ENCODE measurements around the gene ARHGAP15.

Gene ARHGAP15

GRCh38 chr2:143463719-143464118 is 334.5 kb downstream of the ARHGAP15 start:
- DNase-seq (ENCODE audit: low read depth, low spot score), result no peak
- no peaks in the 10 kb centered on the region for H3K27me3 ChIP-seq (ENCODE audit: insufficient read depth, insufficient read length)
- TF ChIP-seq YY1 (IDR thresholded peaks at IDR 0.05; ENCODE audit: insufficient read depth, insufficient read length) (no peak), SUZ12 (IDR thresholded peaks at IDR 0.05; ENCODE audit: extremely low read depth, insufficient read depth, insufficient read length) (no peak), ZNF274 (IDR thresholded peaks at IDR 0.05; ENCODE audit: low read depth, low read length) (no peak)
- H3K4me3 ChIP-seq (ENCODE audit: insufficient read length, low read depth), result no peak overlapping the region
- H3K4me1 ChIP-seq (ENCODE audit: insufficient read depth, insufficient read length), result no peaks in the 10 kb centered on the region
- H3K36me3 ChIP-seq (ENCODE audit: insufficient read depth, insufficient read length, low read length), result no peaks in the 10 kb centered on the region
- no peaks in the 10 kb centered on the region for H3K9me3 ChIP-seq (ENCODE audit: insufficient read depth, low read length)
- no peak overlapping the region for H3K9ac ChIP-seq (ENCODE audit: insufficient read length, low read depth)

- Histone ChIP-seq H3K4me3 (ENCODE audit: insufficient read length, low read depth) (no peak overlapping the region), H3K36me3 (ENCODE audit: insufficient read depth, insufficient read length, low read length) (no peaks in the 10 kb centered on the region), H3K9ac (ENCODE audit: insufficient read length, low read depth) (no peak overlapping the region), H3K4me1 (ENCODE audit: insufficient read depth, insufficient read length) (no peaks in the 10 kb centered on the region), H3K27me3 (ENCODE audit: insufficient read depth, insufficient read length) (no peaks in the 10 kb centered on the region), H3K9me3 (ENCODE audit: insufficient read depth, low read length) (no peaks in the 10 kb centered on the region)
- no peak for TF ChIP-seq YY1 (IDR thresholded peaks at IDR 0.05; ENCODE audit: insufficient read depth, insufficient read length)
- TF ChIP-seq SUZ12 (IDR thresholded peaks at IDR 0.05; ENCODE audit: extremely low read depth, insufficient read depth, insufficient read length), result no peak
- DNase-seq (ENCODE audit: low read depth, low spot score), result no peak
Observed at GRCh38 chr2:143466391-143466790, 337.2 kb downstream of the ARHGAP15 start.

GRCh38 chr2:143467011-143467410 is 337.8 kb downstream of the ARHGAP15 start:
- no peak overlapping the region for H3K4me3 ChIP-seq (ENCODE audit: insufficient read length, low read depth)
- no peaks in the 10 kb centered on the region for H3K36me3 ChIP-seq (ENCODE audit: insufficient read depth, insufficient read length, low read length)
- no peak for TF ChIP-seq SUZ12 (IDR thresholded peaks at IDR 0.05; ENCODE audit: extremely low read depth, insufficient read depth, insufficient read length)
- no peak for TF ChIP-seq ZNF274 (IDR thresholded peaks at IDR 0.05; ENCODE audit: low read depth, low read length)
- TF ChIP-seq YY1 (IDR thresholded peaks at IDR 0.05; ENCODE audit: insufficient read depth, insufficient read length), result no peak

GRCh38 chr2:143468341-143468888 is 339.2 kb downstream of the ARHGAP15 start:
- DNase-seq (ENCODE audit: low read depth, low spot score), result no peak
- no peak overlapping the region for H3K4me3 ChIP-seq (ENCODE audit: insufficient read length, low read depth)
- H3K27me3 ChIP-seq (ENCODE audit: insufficient read depth, insufficient read length), result no peaks in the 10 kb centered on the region
- no peaks in the 10 kb centered on the region for H3K9me3 ChIP-seq (ENCODE audit: insufficient read depth, low read length)
- TF ChIP-seq SUZ12 (IDR thresholded peaks at IDR 0.05; ENCODE audit: extremely low read depth, insufficient read depth, insufficient read length), result no peak
- no peak for TF ChIP-seq YY1 (IDR thresholded peaks at IDR 0.05; ENCODE audit: insufficient read depth, insufficient read length)
- no peak for TF ChIP-seq ZNF274 (IDR thresholded peaks at IDR 0.05; ENCODE audit: low read depth, low read length)
- no peaks in the 10 kb centered on the region for H3K36me3 ChIP-seq (ENCODE audit: insufficient read depth, insufficient read length, low read length)
- H3K4me1 ChIP-seq (ENCODE audit: insufficient read depth, insufficient read length), result no peaks in the 10 kb centered on the region
- no peak overlapping the region for H3K9ac ChIP-seq (ENCODE audit: insufficient read length, low read depth)

More at GRCh38 chr2:143467011-143467410, 337.8 kb downstream of the ARHGAP15 start:
- Histone ChIP-seq H3K27me3 (ENCODE audit: insufficient read depth, insufficient read length) (no peaks in the 10 kb centered on the region), H3K9ac (ENCODE audit: insufficient read length, low read depth) (no peak overlapping the region), H3K9me3 (ENCODE audit: insufficient read depth, low read length) (no peaks in the 10 kb centered on the region), H3K4me1 (ENCODE audit: insufficient read depth, insufficient read length) (no peaks in the 10 kb centered on the region)
- no peak for DNase-seq (ENCODE audit: low read depth, low spot score)

GRCh38 chr2:143469323-143469722 is 340.1 kb downstream of the ARHGAP15 start:
- no peaks in the 10 kb centered on the region for H3K36me3 ChIP-seq (ENCODE audit: insufficient read depth, insufficient read length, low read length)
- DNase-seq (ENCODE audit: low read depth, low spot score), result no peak

GRCh38 chr2:143471550-143471949 is 342.3 kb downstream of the ARHGAP15 start:
- Histone ChIP-seq H3K36me3 (ENCODE audit: insufficient read depth, insufficient read length, low read length) (no peaks in the 10 kb centered on the region), H3K9ac (ENCODE audit: insufficient read length, low read depth) (no peak overlapping the region), H3K4me3 (ENCODE audit: insufficient read length, low read depth) (no peak overlapping the region), H3K4me1 (ENCODE audit: insufficient read depth, insufficient read length) (no peaks in the 10 kb centered on the region), H3K9me3 (ENCODE audit: insufficient read depth, low read length) (no peaks in the 10 kb centered on the region), H3K27me3 (ENCODE audit: insufficient read depth, insufficient read length) (no peaks in the 10 kb centered on the region)
- TF ChIP-seq ZNF274 (IDR thresholded peaks at IDR 0.05; ENCODE audit: low read depth, low read length), result no peak
- no peak for TF ChIP-seq YY1 (IDR thresholded peaks at IDR 0.05; ENCODE audit: insufficient read depth, insufficient read length)
- TF ChIP-seq SUZ12 (IDR thresholded peaks at IDR 0.05; ENCODE audit: extremely low read depth, insufficient read depth, insufficient read length), result no peak
- DNase-seq (ENCODE audit: low read depth, low spot score), result no peak

More at GRCh38 chr2:143469323-143469722, 340.1 kb downstream of the ARHGAP15 start:
- H3K9me3 ChIP-seq (ENCODE audit: insufficient read depth, low read length), result no peaks in the 10 kb centered on the region
- H3K4me3 ChIP-seq (ENCODE audit: insufficient read length, low read depth), result no peak overlapping the region
- TF ChIP-seq ZNF274 (IDR thresholded peaks at IDR 0.05; ENCODE audit: low read depth, low read length) (no peak), SUZ12 (IDR thresholded peaks at IDR 0.05; ENCODE audit: extremely low read depth, insufficient read depth, insufficient read length) (no peak), YY1 (IDR thresholded peaks at IDR 0.05; ENCODE audit: insufficient read depth, insufficient read length) (no peak)
- H3K27me3 ChIP-seq (ENCODE audit: insufficient read depth, insufficient read length), result no peaks in the 10 kb centered on the region
- no peaks in the 10 kb centered on the region for H3K4me1 ChIP-seq (ENCODE audit: insufficient read depth, insufficient read length)
- no peak overlapping the region for H3K9ac ChIP-seq (ENCODE audit: insufficient read length, low read depth)

GRCh38 chr2:143473216-143473615 is 344.0 kb downstream of the ARHGAP15 start:
- TF ChIP-seq YY1 (IDR thresholded peaks at IDR 0.05; ENCODE audit: insufficient read depth, insufficient read length) (no peak), ZNF274 (IDR thresholded peaks at IDR 0.05; ENCODE audit: low read depth, low read length) (no peak), SUZ12 (IDR thresholded peaks at IDR 0.05; ENCODE audit: extremely low read depth, insufficient read depth, insufficient read length) (no peak)
- Histone ChIP-seq H3K4me1 (ENCODE audit: insufficient read depth, insufficient read length) (no peaks in the 10 kb centered on the region), H3K9ac (ENCODE audit: insufficient read length, low read depth) (no peak overlapping the region), H3K36me3 (ENCODE audit: insufficient read depth, insufficient read length, low read length) (no peaks in the 10 kb centered on the region), H3K27me3 (ENCODE audit: insufficient read depth, insufficient read length) (no peaks in the 10 kb centered on the region), H3K9me3 (ENCODE audit: insufficient read depth, low read length) (no peaks in the 10 kb centered on the region), H3K4me3 (ENCODE audit: insufficient read length, low read depth) (no peak overlapping the region)
- DNase-seq (ENCODE audit: low read depth, low spot score), result no peak

Measured in NT2/D1 (cell line).